HEK293 (cell line): ENCODE results near the gene MYL6B.

Experiments used
- ATF2 ChIP-seq: fragments of 450-650 bp; formaldehyde crosslinking; IDR thresholded peaks from 2 replicates; pipeline ENCODE4 v1.5.1; 2016; ENCODE audit warnings: missing biosample characterization, missing genetic modification characterization, low read depth
- GLIS1 ChIP-seq: fragments of 450-650 bp; formaldehyde crosslinking; IDR thresholded peaks from 2 replicates; pipeline ENCODE4 v1.5.1; 2016; ENCODE audit warnings: missing biosample characterization, missing genetic modification characterization
- KLF8 ChIP-seq: fragments of 450-650 bp; formaldehyde crosslinking; IDR thresholded peaks from 2 replicates; pipeline ENCODE4 v1.5.1; 2016; ENCODE audit warnings: missing biosample characterization, missing genetic modification characterization
- PRDM10 ChIP-seq: fragments of 450-650 bp; formaldehyde crosslinking; IDR thresholded peaks from 2 replicates; pipeline ENCODE4 v1.5.1; 2016; ENCODE audit warnings: missing biosample characterization, missing genetic modification characterization
- PRDM2 ChIP-seq: fragments of 450-650 bp; formaldehyde crosslinking; IDR thresholded peaks from 2 replicates; pipeline ENCODE4 v1.5.1; 2016; ENCODE audit warnings: missing biosample characterization, missing genetic modification characterization, borderline replicate concordance
- PRDM4 ChIP-seq: fragments of 450-650 bp; formaldehyde crosslinking; IDR thresholded peaks from 2 replicates; pipeline ENCODE4 v1.5.1; 2017; ENCODE audit warnings: missing biosample characterization, missing genetic modification characterization
- WT1 ChIP-seq: fragments of 450-650 bp; formaldehyde crosslinking; IDR thresholded peaks from 2 replicates; pipeline ENCODE4 v1.5.1; 2016; ENCODE audit warnings: missing biosample characterization, missing genetic modification characterization
- ZBTB49 ChIP-seq: fragments of 450-650 bp; formaldehyde crosslinking; IDR thresholded peaks from 2 replicates; pipeline ENCODE4 v1.5.1; 2016; ENCODE audit warnings: missing biosample characterization, missing genetic modification characterization, low read depth
- ZIC2 ChIP-seq: fragments of 450-650 bp; formaldehyde crosslinking; IDR thresholded peaks from 2 replicates; pipeline ENCODE4 v1.5.1; 2016; ENCODE audit warnings: missing biosample characterization, missing genetic modification characterization
- ZNF133 ChIP-seq: fragments of 450-650 bp; formaldehyde crosslinking; IDR thresholded peaks from 2 replicates; pipeline ENCODE4 v1.5.1; 2016; ENCODE audit warnings: missing biosample characterization, missing genetic modification characterization
- ZNF214 ChIP-seq: fragments of 450-650 bp; formaldehyde crosslinking; IDR thresholded peaks from 2 replicates; pipeline ENCODE4 v1.5.1; 2017; ENCODE audit warnings: missing biosample characterization, mild to moderate bottlenecking, missing genetic modification characterization, borderline replicate concordance
- ZNF248 ChIP-seq: fragments of 450-650 bp; formaldehyde crosslinking; IDR thresholded peaks from 2 replicates; pipeline ENCODE4 v1.5.1; 2017; ENCODE audit warnings: missing biosample characterization, missing genetic modification characterization
- ZNF585B ChIP-seq: fragments of 450-650 bp; formaldehyde crosslinking; IDR thresholded peaks from 2 replicates; pipeline ENCODE4 v1.5.1; 2016; ENCODE audit warnings: missing biosample characterization, missing genetic modification characterization
- ZNF600 ChIP-seq: fragments of 450-650 bp; formaldehyde crosslinking; IDR thresholded peaks from 2 replicates; pipeline ENCODE4 v1.5.1; 2016; ENCODE audit warnings: missing biosample characterization, missing genetic modification characterization
- ZNF677 ChIP-seq: fragments of 450-650 bp; IDR thresholded peaks from 2 replicates; pipeline ENCODE4 v1.5.0; 2018; ENCODE audit warnings: missing biosample characterization, mild to moderate bottlenecking, missing genetic modification characterization, moderate library complexity
- ZNF707 ChIP-seq: fragments of 450-650 bp; formaldehyde crosslinking; IDR thresholded peaks from 2 replicates; pipeline ENCODE4 v1.5.1; 2016; ENCODE audit warnings: missing biosample characterization, missing genetic modification characterization
- ZSCAN16 ChIP-seq: fragments of 450-650 bp; formaldehyde crosslinking; IDR thresholded peaks from 2 replicates; pipeline ENCODE4 v1.5.1; 2016; ENCODE audit warnings: missing biosample characterization, missing genetic modification characterization
- TF ChIP-seq, protein P1 (sequence below): fragments of 450-650 bp; formaldehyde crosslinking; IDR thresholded peaks from 2 replicates; pipeline ENCODE4 v1.5.0; 2017; ENCODE audit warnings: missing biosample characterization, missing genetic modification characterization, borderline replicate concordance
- TF ChIP-seq, protein P2 (sequence below): fragments of 450-650 bp; formaldehyde crosslinking; IDR thresholded peaks from 2 replicates; pipeline ENCODE4 v1.5.1; 2017; ENCODE audit warnings: missing biosample characterization, missing genetic modification characterization

MYL6B gene

GRCh38 chr12:56150563-56150962, 1.8 kb upstream of the MYL6B start (continued):
- TF ChIP-seq ZBTB49 (no peak), PRDM4 (tag by site-specific recombination) (peak; percentile 34; the same call in 1 of the 2 replicates), PRDM2 (tag by site-specific recombination) (no peak), ZNF214 (tag by site-specific recombination) (peak; percentile 71; the same call in 1 of the 2 replicates), ZIC2 (tag by site-specific recombination) (no peak), ZNF600 (tag by site-specific recombination) (no peak), ZNF677 (peak; percentile 81), GLIS1 (0 out of 2 replicates have a peak, but pooled peaks have one; percentile 20), WT1 (tag by site-specific recombination) (no peak), KLF8 (peak; percentile 32; the same call in 1 of the 2 replicates), ZNF707 (tag by site-specific recombination) (no peak), ZSCAN16 (no peak), ZNF248 (tag by site-specific recombination) (0 out of 2 replicates have a peak, but pooled peaks have one; percentile 44), PRDM10 (tag by site-specific recombination) (no peak), ATF2 (tag by site-specific recombination) (peak; percentile 42), ZNF133 (tag by site-specific recombination) (no peak), ZNF585B (tag by site-specific recombination) (no peak)
- TF ChIP-seq, protein P1, sequence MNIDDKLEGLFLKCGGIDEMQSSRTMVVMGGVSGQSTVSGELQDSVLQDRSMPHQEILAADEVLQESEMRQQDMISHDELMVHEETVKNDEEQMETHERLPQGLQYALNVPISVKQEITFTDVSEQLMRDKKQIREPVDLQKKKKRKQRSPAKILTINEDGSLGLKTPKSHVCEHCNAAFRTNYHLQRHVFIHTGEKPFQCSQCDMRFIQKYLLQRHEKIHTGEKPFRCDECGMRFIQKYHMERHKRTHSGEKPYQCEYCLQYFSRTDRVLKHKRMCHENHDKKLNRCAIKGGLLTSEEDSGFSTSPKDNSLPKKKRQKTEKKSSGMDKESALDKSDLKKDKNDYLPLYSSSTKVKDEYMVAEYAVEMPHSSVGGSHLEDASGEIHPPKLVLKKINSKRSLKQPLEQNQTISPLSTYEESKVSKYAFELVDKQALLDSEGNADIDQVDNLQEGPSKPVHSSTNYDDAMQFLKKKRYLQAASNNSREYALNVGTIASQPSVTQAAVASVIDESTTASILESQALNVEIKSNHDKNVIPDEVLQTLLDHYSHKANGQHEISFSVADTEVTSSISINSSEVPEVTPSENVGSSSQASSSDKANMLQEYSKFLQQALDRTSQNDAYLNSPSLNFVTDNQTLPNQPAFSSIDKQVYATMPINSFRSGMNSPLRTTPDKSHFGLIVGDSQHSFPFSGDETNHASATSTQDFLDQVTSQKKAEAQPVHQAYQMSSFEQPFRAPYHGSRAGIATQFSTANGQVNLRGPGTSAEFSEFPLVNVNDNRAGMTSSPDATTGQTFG (tag by site-specific recombination), result no peak
- TF ChIP-seq, protein P2, sequence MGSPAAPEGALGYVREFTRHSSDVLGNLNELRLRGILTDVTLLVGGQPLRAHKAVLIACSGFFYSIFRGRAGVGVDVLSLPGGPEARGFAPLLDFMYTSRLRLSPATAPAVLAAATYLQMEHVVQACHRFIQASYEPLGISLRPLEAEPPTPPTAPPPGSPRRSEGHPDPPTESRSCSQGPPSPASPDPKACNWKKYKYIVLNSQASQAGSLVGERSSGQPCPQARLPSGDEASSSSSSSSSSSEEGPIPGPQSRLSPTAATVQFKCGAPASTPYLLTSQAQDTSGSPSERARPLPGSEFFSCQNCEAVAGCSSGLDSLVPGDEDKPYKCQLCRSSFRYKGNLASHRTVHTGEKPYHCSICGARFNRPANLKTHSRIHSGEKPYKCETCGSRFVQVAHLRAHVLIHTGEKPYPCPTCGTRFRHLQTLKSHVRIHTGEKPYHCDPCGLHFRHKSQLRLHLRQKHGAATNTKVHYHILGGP (tag by site-specific recombination), result peak; percentile 71
